GM12878 (cell line): Measurements from ENCODE around the gene OR2B2. TPM values are rescaled to one million over a fixed set of nuclear protein-coding genes. Genes with fewer than 3 reads are reported as not detected.

Experiments used
- ATAC-seq: fragments of 200-7000 bp; cut with Tn5 transposase; 3 replicates; pipeline ENCODE4 v1.9.1; 2020; ENCODE audit warnings: mild to moderate bottlenecking, moderate library complexity
- BruUV-seq: library from RNA; stranded (reverse); fragments of 400-500 nt; replicated peaks from 2 replicates; lab custom pipeline; 2021; lab: Mats Ljungman, UMichigan
- CTCF ChIA-PET: fragments of 300-600 bp; sonication (Branson Sonifier 250); formaldehyde crosslinking; extraction: SDS; loops from one replicate; lab custom pipeline; 2021; ENCODE audit warnings: inconsistent platforms; lab: Yijun Ruan, JAX
- POLR2A ChIA-PET: fragments of 350-600 bp; formaldehyde crosslinking; extraction: SDS; loops from one replicate; lab custom pipeline; 2021; ENCODE audit warnings: inconsistent platforms; lab: Charles Lee
- RAD21 ChIA-PET: fragments of 300-600 bp; sonication (Branson Sonifier 250); formaldehyde crosslinking; loops from one replicate; lab custom pipeline; 2023; ENCODE audit warnings: antibody characterized with exemption; ENCODE audit not compliant: unreplicated experiment; lab: Charles Lee
- SMC1A ChIA-PET: fragments of 300-600 bp; sonication (Branson Sonifier 250); formaldehyde crosslinking; loops from one replicate; lab custom pipeline; 2023; ENCODE audit not compliant: unreplicated experiment, uncharacterized antibody; lab: Charles Lee
- DNase-seq: peaks from one replicate; pipeline ENCODE4 v3.0.0-alpha.2; 2011; ENCODE audit warnings: low read depth, low spot score
- FAIRE-seq: peaks from 3 replicates; lab custom pipeline; 2011; peaks lifted over from hg19 to GRCh38; lab: Jason Lieb, UNC
- H2AFZ ChIP-seq: 2 replicates; pipeline ENCODE4 v1.6.0; 2011; ENCODE audit warnings: low read depth, low read length, control low read depth; ENCODE audit not compliant: control insufficient read depth
- H3K27ac ChIP-seq: 2 replicates; pipeline ENCODE4 v1.5.1; 2011; ENCODE audit warnings: control low read depth; ENCODE audit not compliant: control insufficient read depth, insufficient read depth
- H3K27me3 ChIP-seq, 2 experiments: replicated peaks in 1 of 2; 2 replicates each; pipeline versions ENCODE4 v1.6.0 to v1.6.1; 2011; ENCODE audit warnings: low read length in 1 of 2; ENCODE audit not compliant: control insufficient read depth in 2 of 2, insufficient read depth in 2 of 2
- H3K36me3 ChIP-seq, 2 experiments: 2 replicates each; pipeline ENCODE4 v1.5.1; 2011; ENCODE audit warnings: low read length in 1 of 2; ENCODE audit not compliant: control insufficient read depth in 2 of 2, insufficient read depth in 2 of 2
- H3K4me1 ChIP-seq: 2 replicates; pipeline ENCODE4 v1.6.1; 2011; ENCODE audit warnings: mild to moderate bottlenecking, low read length, moderate library complexity, mixed read lengths; ENCODE audit not compliant: control insufficient read depth, insufficient read depth
- H3K4me2 ChIP-seq: 2 replicates; pipeline ENCODE4 v1.6.0; 2011; ENCODE audit warnings: control low read depth; ENCODE audit not compliant: control insufficient read depth, insufficient read depth
- H3K4me3 ChIP-seq: fragments of 200-600 bp; sonication (generic); 2 replicates; pipeline ENCODE4 v1.5.1; 2016
- H3K79me2 ChIP-seq: 2 replicates; pipeline ENCODE4 v1.6.0; 2011; ENCODE audit warnings: low read length; ENCODE audit not compliant: control insufficient read depth, insufficient read depth
- H3K9ac ChIP-seq: 2 replicates; pipeline ENCODE4 v1.8.0; 2011; ENCODE audit warnings: low read length, control low read depth, mixed read lengths; ENCODE audit not compliant: control insufficient read depth, insufficient read depth
- H3K9me3 ChIP-seq: replicated peaks from 3 replicates; pipeline ENCODE4 v1.5.1; 2011; ENCODE audit warnings: mild to moderate bottlenecking, low read length; ENCODE audit not compliant: control insufficient read depth, insufficient read depth
- H4K20me1 ChIP-seq: 2 replicates; pipeline ENCODE4 v1.6.0; 2011; ENCODE audit not compliant: control insufficient read depth, insufficient read depth
- BACH1 ChIP-seq: fragments of 450-650 bp; IDR thresholded peaks from 2 replicates; pipeline ENCODE4 v1.6.1; 2017; ENCODE audit warnings: mild to moderate bottlenecking, borderline replicate concordance
- CEBPB ChIP-seq, 2 experiments: fragments of 150-350 bp in 1 of 2; IDR thresholded peaks; 2 replicates each; pipeline ENCODE4 v1.6.1; 2012 to 2014; ENCODE audit warnings: low read depth in 2 of 2, low read length in 2 of 2, borderline replicate concordance in 1 of 2, inconsistent platforms in 1 of 2
- CHD4 ChIP-seq: fragments of 200-600 bp; sonication (generic); IDR thresholded peaks from 2 replicates; pipeline ENCODE4 v1.6.1; 2016; ENCODE audit warnings: mild to moderate bottlenecking
- CREM ChIP-seq: IDR thresholded peaks from 2 replicates; pipeline ENCODE4 v1.6.1; 2014; ENCODE audit warnings: antibody characterized with exemption, low read depth
- ESRRA ChIP-seq: IDR thresholded peaks from 2 replicates; pipeline ENCODE4 v1.6.1; 2012; ENCODE audit warnings: mild to moderate bottlenecking, low read length, improper control_type of control experiment
- HDGF ChIP-seq: fragments of 450-650 bp; IDR thresholded peaks from 2 replicates; pipeline ENCODE4 v1.6.1; 2016; ENCODE audit warnings: antibody characterized with exemption
- IRF5 ChIP-seq: fragments of 450-650 bp; IDR thresholded peaks from 2 replicates; pipeline ENCODE4 v1.6.1; 2017; ENCODE audit warnings: borderline replicate concordance
- RAD51 ChIP-seq: fragments of 450-650 bp; IDR thresholded peaks from 2 replicates; pipeline ENCODE4 v1.6.1; 2016; ENCODE audit warnings: moderate library complexity, mild to moderate bottlenecking, inconsistent platforms
- SMC3 ChIP-seq: IDR thresholded peaks from 2 replicates; pipeline ENCODE4 v1.6.1; 2011; ENCODE audit warnings: low read length, improper control_type of control experiment, borderline replicate concordance
- TARDBP ChIP-seq: IDR thresholded peaks from 2 replicates; pipeline ENCODE4 v1.6.1; 2016; ENCODE audit warnings: borderline replicate concordance
- ZNF592 ChIP-seq: fragments of 450-650 bp; IDR thresholded peaks from 2 replicates; pipeline ENCODE4 v1.6.1; 2017; ENCODE audit warnings: mild to moderate bottlenecking, moderate library complexity
- WGBS: methylation state at CpG from one replicate; pipeline ENCODE4 v1.1.6; 2016; ENCODE audit warnings: low lambda C conversion rate; ENCODE audit not compliant: insufficient replicate concordance, insufficient coverage; ENCODE audit errors: missing lambda C conversion rate; 5-methylcytosine and 5-hydroxymethylcytosine counted together
- in situ Hi-C: fragments of 300-500 bp; cut with MboI; formaldehyde crosslinking; loops from 9 replicates; pipeline ENCODE4 v1.14.3; 2018; ENCODE audit warnings: mixed read lengths
- intact Hi-C: fragments of 100-400 bp; cut with micrococcal nuclease; formaldehyde crosslinking; loops from one replicate; pipeline ENCODE4 v1.14.2; 2022; ENCODE audit not compliant: unreplicated experiment
- polyA plus RNA-seq, 11 experiments: library from polyadenylated mRNA; depleted of rRNA in 4 of 11; unstranded in 6 of 11; stranded (reverse) in 5 of 11; fragments of >200 nt; fragmentation: Nextera tagmentation in 4 of 11; fragmentation: Illumina TruSeq in 1 of 11; extraction: Ambion mirVana in 4 of 11; extraction: Trizol in 1 of 11; gene quantifications; 1 replicate in 1 of 11; 2 replicates in 10 of 11; pipeline versions ENCODE4 v1.2.1 to v1.2.3, GENCODE V29; 2011 to 2016; ENCODE audit warnings: inconsistent platforms in 2 of 11, missing spikeins in 2 of 11, low read depth in 1 of 11
- total RNA-seq, 4 experiments: library from RNA; depleted of rRNA in 3 of 4; stranded (reverse); fragments of >200 nt in 3 of 4; fragmentation: Illumina TruSeq in 1 of 4; extraction: Trizol in 1 of 4; gene quantifications; 2 replicates each; pipeline versions ENCODE4 v1.2.1 to v1.2.3, GENCODE V29; 2013 to 2021
- TF ChIP-seq, protein P1 (sequence below): IDR thresholded peaks from 2 replicates; pipeline ENCODE4 v1.6.1; 2012; ENCODE audit warnings: low read depth, low read length, improper control_type of control experiment

Gene OR2B2
- total and polyA plus RNA-seq, 10 of the 15 experiments (the other 5 are each of a cell fraction or from before 2014, with no cell fraction given): not detected

DNA sequence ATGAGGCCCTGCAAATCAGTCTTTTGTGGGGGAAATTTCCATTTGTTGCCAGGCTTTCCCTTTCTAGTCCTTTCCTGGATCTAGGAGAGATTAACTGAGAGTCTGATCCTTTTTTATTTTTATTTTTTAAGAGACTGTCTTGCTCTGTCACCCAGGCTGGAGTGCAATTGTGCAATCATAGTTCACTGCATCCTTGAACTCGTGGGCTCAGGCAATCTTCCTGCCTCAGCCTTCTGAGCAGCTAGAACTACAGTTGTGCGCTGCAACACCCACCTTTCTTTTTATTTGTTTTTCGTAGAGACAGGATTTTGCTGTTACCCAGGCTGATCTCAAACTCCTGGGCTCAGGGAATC lies 22.9 kb downstream of the OR2B2 start:
- FAIRE-seq: no peak
- CTCF ChIA-PET: interaction anchor here (0.7 to 3.3 kb wide), 6 partner anchors 9 to 466 kb away, joined by 3 to 19 read pairs (median 4); a partner anchor contains a TSS

DNA sequence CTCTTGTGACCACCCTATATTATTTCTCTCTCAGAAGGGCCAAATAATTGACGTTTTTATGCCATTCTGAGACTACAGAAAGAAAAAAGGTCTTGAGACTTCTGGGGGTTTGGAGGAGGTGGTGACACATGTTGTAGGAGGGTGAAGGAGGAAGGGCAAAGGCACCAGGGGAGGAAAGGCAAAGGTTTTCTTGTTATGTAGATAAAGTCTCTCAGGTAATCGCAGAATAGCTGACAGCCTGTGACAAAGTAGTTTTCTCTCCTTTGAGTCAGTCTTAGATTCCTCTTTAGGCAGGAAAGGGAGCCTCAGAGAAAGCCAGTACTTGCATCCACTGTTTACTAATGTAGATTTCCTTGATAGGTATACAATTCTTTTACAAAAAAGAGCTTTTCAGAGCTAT lies 23.6 kb downstream of the OR2B2 start:
- ATAC-seq (no peak), DNase-seq (no peak), FAIRE-seq (no peak)
- Histone ChIP-seq H3K36me3 (no peaks in the 10 kb centered on the region), H3K27me3 (no peaks in the 10 kb centered on the region), H4K20me1 (no peaks in the 10 kb centered on the region), H3K9me3 (no peaks in the 10 kb centered on the region), H2AFZ (no peak overlapping the region), H3K4me2 (no peak overlapping the region), H3K9ac (no peak overlapping the region), H3K27ac (peak overlapping the region; percentile 45; the same call in 1 of the 2 replicates), H3K79me2 (peaks cover 7% of the 10 kb centered on the region), H3K4me1 (no peaks in the 10 kb centered on the region; the same call in 1 of the 2 replicates), H3K4me3 (no peak overlapping the region)
- no TSS peak for BruUV-seq
- WGBS: 64% methylated on average over 2 of the region's 2 CpGs
- in situ Hi-C loops (no loop called here), intact Hi-C loops (no loop called here)
- ChIA-PET RAD21 (interaction anchor here (3.0 to 3.9 kb wide), 2 partner anchors 16 to 52 kb away, joined by 32 to 48 read pairs; a partner anchor contains a TSS), CTCF (interaction anchor here (1.6 to 3.3 kb wide), 3 partner anchors 17 to 70 kb away, joined by 4 to 19 read pairs (median 12); a partner anchor contains a TSS), SMC1A (interaction anchor here (0.9 to 2.8 kb wide), 6 partner anchors 13 to 761 kb away, joined by 3 to 17 read pairs (median 4); a partner anchor contains a TSS), POLR2A (interaction anchor here (1.0 to 3.5 kb wide), 5 partner anchors 14 to 53 kb away, joined by 3 to 65 read pairs (median 16); a partner anchor contains a TSS)
- TF ChIP-seq RAD51: no peak
- no peak for TF ChIP-seq SMC3
- TF ChIP-seq HDGF: no peak
- TF ChIP-seq ZNF592: no peak
- no peak for TF ChIP-seq BACH1
- TF ChIP-seq CREM: no peak
- no peak for TF ChIP-seq IRF5
- TF ChIP-seq ESRRA: no peak
- no peak for TF ChIP-seq CHD4

More for the DNA sequence above, 22.9 kb downstream of the OR2B2 start:
- RAD21 ChIA-PET: interaction anchor here (1.6 to 3.9 kb wide), 4 partner anchors 17 to 94 kb away, joined by 4 to 48 read pairs (median 20); a partner anchor contains a TSS
- 44% methylated on average over 3 of the region's 3 CpGs for WGBS
- SMC1A ChIA-PET: interaction anchor here (0.9 to 2.8 kb wide), 11 partner anchors 13 to 762 kb away, joined by 3 to 17 read pairs (median 4); a partner anchor contains a TSS
- H3K27ac ChIP-seq: peak overlapping the region; percentile 68; the same call in 1 of the 2 replicates
- H3K4me2 ChIP-seq: peak overlapping the region; percentile 80
- peaks cover 13% of the 10 kb centered on the region for H3K79me2 ChIP-seq
- in situ Hi-C loops (no loop called here), intact Hi-C loops (no loop called here)
- DNase-seq: no peak
- no peak overlapping the region for H2AFZ ChIP-seq
- H3K9ac ChIP-seq: no peak overlapping the region
- no peaks in the 10 kb centered on the region for H4K20me1 ChIP-seq
- H3K4me1 ChIP-seq: no peaks in the 10 kb centered on the region; the same call in 1 of the 2 replicates
- BruUV-seq: no TSS peak
- no peaks in the 10 kb centered on the region for H3K27me3 ChIP-seq
- TF ChIP-seq, protein P1, sequence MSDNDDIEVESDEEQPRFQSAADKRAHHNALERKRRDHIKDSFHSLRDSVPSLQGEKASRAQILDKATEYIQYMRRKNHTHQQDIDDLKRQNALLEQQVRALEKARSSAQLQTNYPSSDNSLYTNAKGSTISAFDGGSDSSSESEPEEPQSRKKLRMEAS: no peak
- TF ChIP-seq TARDBP (no peak), CREM (no peak), CEBPB (IDR thresholded peaks at IDR 0.05; ENCODE audit: borderline replicate concordance in 1 of 2, low read depth in 2 of 2, low read length in 2 of 2) (0 out of 4 replicates have a peak, but pooled peaks of 1 of the 2 experiments have one; percentile 11)
- POLR2A ChIA-PET: interaction anchor here (0.7 to 3.5 kb wide), 10 partner anchors 8 to 189 kb away, joined by 3 to 65 read pairs (median 6); a partner anchor contains a TSS
- H3K36me3 ChIP-seq: no peaks in the 10 kb centered on the region
- H3K9me3 ChIP-seq: no peaks in the 10 kb centered on the region
- no peak for ATAC-seq
- H3K4me3 ChIP-seq: no peak overlapping the region
